DND-41 (cell line): ENCODE data around the gene NEFH.

ENCODE experiments used
- ATAC-seq: fragments of 200-7000 bp; cut with Tn5 transposase; 3 replicates; pipeline ENCODE4 v1.9.1; 2021; ENCODE audit warnings: low read depth; ENCODE audit not compliant: insufficient read depth
- DNase-seq: peaks from one replicate; pipeline ENCODE4 v3.0.0-alpha.2; 2020
- H2AFZ ChIP-seq: 2 replicates; pipeline ENCODE4 v1.6.0; 2012; ENCODE audit warnings: low read depth, low read length
- H3K27ac ChIP-seq: 2 replicates; pipeline ENCODE4 v1.5.1; 2012; ENCODE audit warnings: low read length, inconsistent platforms
- H3K27me3 ChIP-seq: fragments of 200-600 bp; sonication (generic); 2 replicates; pipeline ENCODE4 v1.6.0; 2012; ENCODE audit warnings: low read length, mild to moderate bottlenecking, inconsistent platforms; ENCODE audit not compliant: insufficient read depth, poor library complexity
- H3K36me3 ChIP-seq: 2 replicates; pipeline ENCODE4 v1.5.1; 2012; ENCODE audit warnings: low read length, inconsistent platforms; ENCODE audit not compliant: insufficient read depth
- H3K4me1 ChIP-seq: 2 replicates; pipeline ENCODE4 v1.5.1; 2012; ENCODE audit warnings: mild to moderate bottlenecking, low read length; ENCODE audit not compliant: insufficient read depth
- H3K4me2 ChIP-seq: 2 replicates; pipeline ENCODE4 v1.6.0; 2012; ENCODE audit warnings: mild to moderate bottlenecking, moderate library complexity, low read length, inconsistent platforms; ENCODE audit not compliant: insufficient read depth
- H3K4me3 ChIP-seq, 2 experiments: fragments of 200-600 bp in 1 of 2; shearing (Covaris generic) in 1 of 2; 2 replicates each; pipeline ENCODE4 v1.5.1; 2012 to 2016; ENCODE audit warnings: inconsistent platforms in 2 of 2, low read length in 2 of 2, mild to moderate bottlenecking in 2 of 2, low read depth in 1 of 2, moderate library complexity in 1 of 2
- H3K79me2 ChIP-seq: 2 replicates; pipeline ENCODE4 v1.6.0; 2012; ENCODE audit warnings: low read length, inconsistent platforms; ENCODE audit not compliant: insufficient read depth
- H3K9ac ChIP-seq: 2 replicates; pipeline ENCODE4 v1.6.0; 2012; ENCODE audit warnings: low read depth, mild to moderate bottlenecking, inconsistent platforms, low read length, moderate library complexity
- H3K9me3 ChIP-seq: 2 replicates; pipeline ENCODE4 v1.5.1; 2012; ENCODE audit warnings: low read length, moderate library complexity, mild to moderate bottlenecking, inconsistent platforms; ENCODE audit not compliant: insufficient read depth, severe bottlenecking
- H4K20me1 ChIP-seq: 2 replicates; pipeline ENCODE4 v1.6.0; 2012; ENCODE audit warnings: low read length; ENCODE audit not compliant: insufficient read depth
- CTCF ChIP-seq: IDR thresholded peaks from 2 replicates; pipeline ENCODE4 v1.5.1; 2012; ENCODE audit warnings: borderline replicate concordance, low read length, moderate library complexity, mild to moderate bottlenecking; ENCODE audit not compliant: poor library complexity, severe bottlenecking; ENCODE audit errors: extremely low read depth
- EZH2 ChIP-seq: IDR thresholded peaks from 3 replicates; pipeline ENCODE4 v1.6.1; 2012; ENCODE audit warnings: borderline replicate concordance, low read depth, mild to moderate bottlenecking, moderate library complexity, low read length, inconsistent platforms; ENCODE audit not compliant: severe bottlenecking

The NEFH gene

GRCh38 chr22:29456211-29456671 lies 23.8 kb upstream of the NEFH start:
- Histone ChIP-seq H3K36me3 (no peaks in the 10 kb centered on the region), H3K27ac (no peak overlapping the region), H2AFZ (no peak overlapping the region), H3K9ac (no peak overlapping the region), H3K27me3 (no peaks in the 10 kb centered on the region), H3K4me1 (no peaks in the 10 kb centered on the region), H3K9me3 (no peaks in the 10 kb centered on the region), H3K4me3 (no peak overlapping the region), H3K79me2 (no peaks in the 10 kb centered on the region), H4K20me1 (no peaks in the 10 kb centered on the region), H3K4me2 (no peak overlapping the region)
- ATAC-seq (no peak), DNase-seq (no peak)
- TF ChIP-seq CTCF = no peak

GRCh38 chr22:29457730-29458129 lies 22.3 kb upstream of the NEFH start:
- Histone ChIP-seq H3K9me3 (no peaks in the 10 kb centered on the region), H3K4me2 (no peak overlapping the region), H3K27me3 (no peaks in the 10 kb centered on the region), H4K20me1 (no peaks in the 10 kb centered on the region), H3K9ac (no peak overlapping the region), H3K4me3 (no peak overlapping the region), H3K4me1 (no peaks in the 10 kb centered on the region), H3K36me3 (no peaks in the 10 kb centered on the region), H2AFZ (peak overlapping the region; percentile 25; the same call in 1 of the 2 replicates), H3K79me2 (no peaks in the 10 kb centered on the region), H3K27ac (no peak overlapping the region)
- ATAC-seq = peak; percentile 64; the same call in 2 of the 3 replicates
- no peak for TF ChIP-seq CTCF
- no peak for TF ChIP-seq EZH2
- DNase-seq = peak; percentile 16

- no peak for TF ChIP-seq EZH2
- DNase-seq (no peak), ATAC-seq (no peak)
- no peak overlapping the region for H3K4me3 ChIP-seq
- no peaks in the 10 kb centered on the region for H3K79me2 ChIP-seq
- no peak overlapping the region for H3K27ac ChIP-seq
- no peak overlapping the region for H3K4me2 ChIP-seq
- H3K27me3 ChIP-seq = no peaks in the 10 kb centered on the region
- no peak overlapping the region for H3K9ac ChIP-seq
- H3K36me3 ChIP-seq = no peaks in the 10 kb centered on the region
- H4K20me1 ChIP-seq = no peaks in the 10 kb centered on the region
- H2AFZ ChIP-seq = no peak overlapping the region
- no peaks in the 10 kb centered on the region for H3K9me3 ChIP-seq
- H3K4me1 ChIP-seq = no peaks in the 10 kb centered on the region
These were observed 21.5 kb upstream of the NEFH start for GRCh38 chr22:29458551-29458950.

GRCh38 chr22:29459773-29460172 lies 20.2 kb upstream of the NEFH start:
- Histone ChIP-seq H3K36me3 (no peaks in the 10 kb centered on the region), H3K9me3 (no peaks in the 10 kb centered on the region), H3K4me2 (no peak overlapping the region), H3K9ac (no peak overlapping the region), H2AFZ (no peak overlapping the region), H3K4me1 (no peaks in the 10 kb centered on the region), H4K20me1 (no peaks in the 10 kb centered on the region), H3K27ac (no peak overlapping the region), H3K4me3 (no peak overlapping the region), H3K79me2 (no peaks in the 10 kb centered on the region), H3K27me3 (no peaks in the 10 kb centered on the region)
- ATAC-seq = no peak
- no peak for TF ChIP-seq CTCF
- no peak for TF ChIP-seq EZH2
- no peak for DNase-seq
